HG03280 (cell line): Measurements from ENCODE around the gene RDH13.
"Not testable (repeated sequence)": the region's sequence is repeated elsewhere in the genome, so short reads cannot be mapped to it uniquely, and the experiment has no call there.

ENCODE experiments used
- ATAC-seq: cut with Tn5 transposase; IDR thresholded peaks from one replicate; pipeline ENCODE4 v1.9.1; 2021; ENCODE audit warnings: mild to moderate bottlenecking, moderate library complexity; ENCODE audit not compliant: unreplicated experiment

Gene RDH13

DNA sequence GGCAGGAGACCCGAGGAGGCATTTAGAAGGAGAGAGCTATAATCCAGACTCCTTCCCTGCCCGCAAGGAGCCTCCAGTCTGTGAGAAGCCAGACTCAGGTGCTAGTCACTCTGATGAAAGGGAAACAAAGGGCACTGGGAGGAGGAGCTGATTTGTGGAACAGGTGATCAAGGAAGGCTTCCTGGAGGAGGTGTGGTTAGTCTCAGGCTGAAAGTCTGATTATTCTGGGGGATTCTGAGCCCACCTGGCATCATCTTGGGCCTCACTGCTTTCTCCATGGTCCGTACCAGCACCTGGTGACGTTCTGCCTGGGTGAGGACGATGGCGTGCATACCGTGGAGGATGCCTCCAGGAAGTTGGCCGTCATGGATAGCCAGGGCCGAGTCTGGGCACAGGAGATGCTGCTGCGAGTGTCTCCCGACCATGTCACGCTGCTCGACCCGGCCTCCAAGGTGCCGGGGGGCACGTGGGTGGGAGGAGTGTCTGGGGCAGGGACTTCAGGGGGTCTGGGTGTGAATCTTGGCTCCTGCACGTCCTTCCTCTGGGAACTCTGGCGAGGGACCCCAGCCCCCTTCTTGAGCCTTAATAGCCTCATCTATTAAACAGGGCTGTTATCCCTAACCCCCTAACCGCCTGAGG is 16.6 kb upstream of the RDH13 start:
- no peak for ATAC-seq

DNA sequence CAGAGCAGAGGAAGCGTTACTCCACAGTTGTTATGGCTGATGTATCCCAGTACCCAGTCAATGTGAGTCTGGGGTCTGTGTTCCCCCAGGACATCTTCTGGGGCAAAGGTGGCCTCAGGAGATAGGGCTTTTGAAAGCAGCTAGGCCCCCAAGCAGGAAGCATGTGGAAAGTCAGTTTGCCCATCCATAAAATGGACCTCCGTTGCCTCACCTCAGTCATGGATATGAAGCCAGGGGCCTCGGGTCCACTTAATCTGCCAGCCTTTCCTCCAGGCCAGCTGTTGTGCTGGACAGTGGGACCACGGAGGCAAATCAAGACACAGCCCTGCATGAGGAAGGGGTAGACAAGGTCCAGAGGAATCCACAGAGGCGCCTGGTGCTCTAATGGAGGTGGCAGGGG is 16.0 kb upstream of the RDH13 start:
- no peak for ATAC-seq

DNA sequence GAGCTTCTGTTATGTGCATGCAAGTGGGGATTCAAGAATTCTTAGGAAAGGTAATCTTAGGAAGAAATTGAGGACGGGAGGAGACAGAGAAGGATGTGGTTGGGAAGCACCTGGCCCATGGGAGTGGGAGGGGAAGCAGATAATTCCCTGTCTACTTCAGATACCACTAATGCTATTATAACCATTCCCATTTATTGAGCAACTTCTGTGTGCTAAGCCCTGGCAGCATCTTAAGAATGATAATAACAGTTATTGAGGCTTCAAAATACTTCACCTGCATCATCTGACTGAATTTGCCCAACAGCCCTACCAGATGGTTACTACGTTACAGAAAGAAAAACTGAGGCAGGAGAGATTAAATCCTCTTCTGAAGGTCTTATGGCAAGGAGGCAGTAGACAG is 14.2 kb upstream of the RDH13 start:
- no peak for ATAC-seq

DNA sequence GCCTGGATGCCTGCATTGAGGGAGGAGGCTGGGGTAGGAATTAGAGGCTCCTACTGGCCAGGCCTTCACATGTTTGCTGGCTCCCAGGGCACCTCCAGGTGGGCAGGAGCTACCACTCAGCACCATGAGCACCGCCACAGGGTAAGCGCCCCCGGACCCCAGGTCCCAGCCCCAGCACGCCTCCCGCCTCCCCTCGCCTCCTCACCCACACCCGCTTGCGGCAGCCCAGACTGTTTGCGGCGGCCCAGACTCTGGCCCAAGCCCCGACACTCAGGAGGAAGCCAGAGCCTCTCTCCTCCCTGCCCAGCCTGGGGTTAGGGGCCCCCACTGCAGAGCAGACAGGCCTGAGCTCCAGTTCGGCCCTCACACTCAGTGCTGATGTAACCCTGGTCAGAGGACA is 13.4 kb upstream of the RDH13 start:
- no peak for ATAC-seq

DNA sequence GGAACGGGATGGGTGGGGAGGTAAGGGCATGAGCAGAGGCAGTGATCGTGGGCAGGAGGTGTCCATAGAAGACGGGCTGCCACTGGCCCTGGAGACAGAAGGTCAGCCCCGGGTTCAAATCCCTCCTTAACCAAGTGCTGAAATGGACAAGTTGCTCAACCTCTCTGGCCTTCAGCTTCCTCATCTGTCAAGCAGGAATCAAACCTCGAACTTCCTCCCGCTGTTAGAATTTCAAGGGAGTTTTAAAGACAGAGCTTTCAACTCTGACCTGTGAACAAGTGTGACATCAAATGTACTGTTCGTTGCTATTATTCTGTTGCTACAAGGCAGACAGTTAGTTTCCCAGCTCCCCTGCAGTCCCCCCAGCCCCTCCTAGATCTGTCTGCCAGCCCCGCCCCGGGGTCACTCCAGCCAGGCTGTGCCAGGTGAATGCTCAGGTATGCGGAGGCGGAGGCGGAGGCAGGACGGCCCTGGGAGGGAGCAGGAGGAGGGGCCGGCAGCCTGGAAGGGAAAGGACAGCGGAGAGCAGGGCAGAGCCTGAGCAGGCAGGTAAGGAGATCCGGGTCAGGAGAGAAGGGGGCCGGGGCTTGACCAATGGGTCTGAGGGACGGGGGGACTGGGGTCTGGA is 12.5 kb upstream of the RDH13 start, which contains the start of gene EPS8L1:
TSS of gene EPS8L1 (plus strand) at position 499 of the 628 bp plus-strand sequence. CDS start 576 bp downstream, outside the sequence.
- no peak for ATAC-seq

DNA sequence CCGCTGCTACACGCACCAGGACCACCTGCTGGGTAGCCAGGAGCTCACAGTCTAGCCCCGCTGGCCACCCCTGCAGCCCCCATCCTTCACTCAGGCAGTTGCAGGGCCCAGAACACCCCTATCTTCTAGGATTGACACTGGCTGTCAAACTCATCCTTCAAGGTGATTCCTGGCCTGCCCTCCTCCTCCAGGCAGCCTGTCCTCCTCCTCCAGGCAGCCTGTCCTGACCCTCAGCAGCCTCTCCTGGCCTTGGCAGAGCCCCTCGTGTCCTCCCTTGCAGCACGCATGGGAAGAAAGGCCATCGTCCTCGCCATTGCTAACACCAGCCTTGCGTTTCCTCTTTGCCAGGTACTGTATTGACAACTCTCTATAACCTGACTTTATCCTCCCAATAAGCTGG is 9.0 kb upstream of the RDH13 start:
- ATAC-seq: no peak

DNA sequence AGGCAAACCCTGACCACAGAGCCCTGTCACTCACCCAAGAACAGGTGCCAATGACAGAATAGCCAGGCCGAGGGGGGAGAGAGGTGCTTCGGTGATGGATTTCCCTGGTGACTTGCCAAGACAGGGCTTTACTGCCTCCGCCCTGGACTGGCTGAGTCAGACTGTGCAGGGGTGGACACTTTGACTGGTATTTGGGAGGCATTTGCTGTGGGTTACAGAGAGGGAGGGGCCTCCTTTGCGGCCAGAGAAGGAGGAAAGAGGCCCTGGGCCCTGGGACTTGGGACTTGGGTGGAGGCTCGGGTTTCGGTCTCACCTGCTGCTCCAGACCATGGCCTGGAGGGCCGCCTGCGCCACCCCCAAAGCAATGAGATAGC is 8.2 kb upstream of the RDH13 start:
- ATAC-seq: no peak

DNA sequence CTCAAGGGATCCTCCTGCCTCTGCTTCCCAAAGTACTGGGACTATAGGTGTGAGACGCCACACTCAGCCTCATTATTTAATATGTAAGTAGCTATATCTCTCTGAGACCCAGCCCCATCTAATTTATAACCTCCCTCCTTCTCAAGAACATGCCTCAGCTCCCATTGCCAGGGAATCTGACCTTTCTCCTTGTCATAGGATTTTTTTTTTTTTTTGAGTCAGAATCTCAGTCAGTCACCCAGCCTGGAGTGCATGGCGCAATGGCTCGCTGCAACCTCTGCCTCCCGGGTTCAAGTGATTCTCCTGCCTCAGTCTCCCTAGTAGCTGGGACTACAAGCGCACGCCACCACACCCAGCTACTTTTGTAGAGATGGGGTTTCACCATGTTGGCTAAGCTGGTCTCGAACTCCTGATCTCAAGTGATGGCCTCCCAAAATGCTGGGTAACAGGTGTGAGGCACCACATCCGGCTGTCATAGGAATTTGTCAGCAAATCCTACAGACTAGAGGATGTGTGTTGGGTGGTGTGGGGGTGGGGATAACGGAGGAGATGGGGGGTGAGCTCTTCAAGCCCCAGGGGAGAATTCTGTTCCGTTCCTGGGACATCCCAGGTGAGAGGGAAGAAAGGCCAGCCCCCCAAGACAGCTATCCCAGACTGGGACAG is 7.6 kb upstream of the RDH13 start:
- ATAC-seq: no peak

DNA sequence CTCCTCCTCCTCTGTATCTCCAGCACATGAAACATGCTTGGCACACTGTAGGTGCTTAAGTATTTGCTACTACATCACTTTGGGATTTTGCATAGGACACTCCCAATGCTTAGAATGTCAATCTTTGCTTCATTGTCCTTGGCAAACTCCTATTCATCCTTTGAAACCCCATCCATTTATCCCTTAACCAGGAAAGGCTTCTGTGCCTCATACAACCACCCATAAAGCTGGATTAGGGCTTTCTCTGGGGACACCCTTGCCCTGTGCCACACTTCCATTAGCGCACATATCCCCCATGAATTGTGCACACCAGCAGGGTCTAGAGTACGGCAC is 6.9 kb upstream of the RDH13 start:
- ATAC-seq: no peak

DNA sequence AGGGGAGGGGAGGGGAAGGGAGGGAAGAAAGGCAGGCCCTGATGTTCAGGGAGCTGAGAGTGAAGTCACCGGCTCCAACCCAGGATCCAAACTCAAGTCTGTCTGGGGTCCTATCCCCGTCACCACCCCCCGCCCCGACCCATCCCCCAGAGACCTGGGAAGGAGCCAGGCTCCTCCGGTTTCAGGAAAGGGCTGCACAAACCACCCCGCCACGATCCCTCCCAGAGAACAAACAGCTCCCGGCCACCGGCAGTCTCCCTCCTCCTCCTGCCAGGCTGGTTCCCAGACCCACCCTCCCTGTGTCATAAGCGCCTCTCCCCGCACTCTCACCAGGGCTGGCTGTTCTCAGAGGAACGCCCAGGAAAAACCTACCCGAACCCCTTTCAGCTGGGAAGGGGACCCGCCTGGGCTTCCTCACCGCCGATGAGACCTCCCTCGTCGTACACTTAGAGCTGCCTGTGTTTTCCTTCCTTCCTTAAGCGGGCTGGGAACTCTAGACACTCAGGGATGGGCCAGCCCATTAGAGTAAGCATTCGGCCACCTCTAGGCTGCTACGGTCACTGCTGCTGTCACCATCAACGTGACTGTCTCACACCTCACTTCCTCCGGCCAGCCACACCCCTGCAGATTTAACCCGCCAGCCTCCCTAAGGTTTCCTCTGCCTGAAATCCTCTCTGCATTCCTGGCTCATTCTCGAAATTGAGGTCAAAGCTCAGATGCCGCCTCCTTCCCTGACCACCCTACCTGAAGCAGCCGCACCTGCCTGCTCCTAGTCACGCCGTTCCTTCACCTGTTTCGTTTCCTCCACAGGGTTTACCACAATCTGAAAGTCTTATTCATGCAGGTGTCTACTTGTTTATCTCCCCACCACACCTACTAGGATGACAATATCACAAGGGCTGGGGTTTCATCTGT is 6.3 kb upstream of the RDH13 start:
- ATAC-seq: no peak

DNA sequence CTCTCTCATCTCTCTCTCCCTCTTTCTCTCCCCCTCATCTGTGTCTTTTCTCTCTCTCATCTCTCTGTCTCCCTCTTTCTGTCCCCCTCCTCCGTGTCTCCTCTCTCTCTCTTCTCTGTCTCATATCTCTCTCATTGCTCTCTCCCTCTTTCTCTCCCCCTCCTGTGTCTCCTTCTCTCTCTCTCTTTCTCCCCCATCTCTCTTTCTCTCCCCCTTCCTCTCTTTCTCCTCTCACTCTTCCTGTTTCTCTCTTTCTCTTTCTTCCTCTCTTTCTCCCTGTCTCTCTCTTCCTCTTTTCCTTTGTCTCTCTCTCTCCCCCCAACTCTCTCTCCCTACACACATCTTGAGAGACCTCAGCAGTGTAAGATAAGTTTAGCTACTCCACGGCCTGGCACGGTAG is 4.9 kb upstream of the RDH13 start:
- ATAC-seq: no peak

DNA sequence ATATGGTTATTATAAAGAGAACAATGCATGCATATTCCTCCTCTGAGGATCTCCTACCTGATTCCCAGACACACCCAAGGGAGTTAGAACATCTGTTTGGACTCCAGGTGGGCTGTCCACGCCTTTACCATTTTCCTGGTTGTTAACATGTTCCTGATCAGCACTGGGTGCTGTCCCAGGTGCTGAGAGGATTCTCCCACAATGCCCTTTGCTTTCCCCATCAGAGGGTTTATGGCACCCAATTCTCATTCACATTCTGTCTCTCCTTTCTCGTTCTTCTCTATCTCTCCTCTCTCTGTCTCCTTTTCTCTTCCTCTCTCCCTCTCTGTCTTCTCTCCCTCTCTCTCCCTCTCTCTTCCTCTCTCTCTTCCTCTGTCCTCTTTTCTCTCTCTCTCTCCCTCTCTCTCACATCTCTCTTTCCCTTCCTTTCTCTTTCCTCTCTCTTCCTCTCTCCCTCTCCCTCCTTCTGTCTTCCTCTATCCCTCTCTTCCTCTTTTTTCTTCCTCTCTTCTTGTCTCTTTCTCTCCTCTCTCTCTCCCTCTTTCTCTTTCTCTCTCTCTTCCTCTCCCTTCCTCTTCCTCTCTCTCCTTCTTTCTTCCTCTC is 3.3 kb upstream of the RDH13 start:
- no peak for ATAC-seq

DNA sequence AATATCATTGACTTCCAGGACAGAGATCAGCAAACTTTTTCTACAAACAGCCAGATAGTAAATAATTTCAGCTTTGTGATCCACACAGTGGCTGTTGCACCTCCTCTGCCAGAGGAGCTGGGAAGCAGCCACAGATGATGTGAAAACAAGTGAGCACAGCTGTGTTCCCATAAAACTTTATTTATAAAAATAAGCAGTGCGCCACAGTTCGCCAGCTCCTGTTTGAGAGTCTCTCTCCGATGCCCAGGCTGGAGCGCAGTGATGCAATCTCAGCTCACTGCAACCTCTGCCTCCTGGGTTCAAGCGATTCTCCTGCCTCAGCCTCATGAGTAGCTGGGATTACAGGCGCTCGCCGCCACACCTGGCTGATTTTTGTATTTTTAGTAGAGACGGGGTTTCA is 2.6 kb upstream of the RDH13 start:
- ATAC-seq: not testable (repeated sequence)

DNA sequence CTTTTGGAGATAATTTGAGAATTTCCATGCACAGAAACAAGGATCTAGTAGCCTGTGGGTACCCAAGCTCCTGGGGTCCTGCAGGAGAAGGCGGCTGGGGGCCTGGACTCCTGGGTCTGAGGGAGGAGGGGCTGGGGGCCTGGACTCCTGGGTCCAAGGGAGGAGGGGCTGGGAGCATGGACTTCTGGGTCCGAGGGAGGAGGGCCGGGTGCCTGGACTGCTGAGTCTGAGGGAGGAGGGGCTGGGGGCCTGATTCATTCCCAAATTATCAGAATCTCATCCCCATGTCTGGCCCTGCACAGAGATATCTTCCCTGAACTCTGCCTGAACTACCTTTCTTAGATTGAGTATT is 520 bp upstream of the RDH13 start:
- no peak for ATAC-seq

DNA sequence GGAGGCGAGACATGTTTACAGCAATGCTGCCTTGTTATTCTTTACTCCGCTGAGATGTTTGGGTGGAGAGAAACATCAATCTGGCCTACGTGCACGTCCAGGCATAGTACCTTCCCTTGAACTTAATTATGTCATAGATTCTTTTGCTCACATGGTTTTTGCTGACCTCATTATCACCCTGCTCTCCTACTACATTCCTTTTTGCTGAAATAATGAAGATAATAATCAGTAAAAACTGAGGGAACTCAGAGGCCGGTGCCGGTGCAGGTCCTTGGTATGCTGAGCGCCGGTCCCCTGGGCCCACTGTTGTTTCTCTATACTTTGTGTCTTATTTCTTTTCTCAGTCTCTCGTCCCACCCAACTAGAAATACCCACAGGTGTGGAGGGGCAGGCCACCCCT is 2.7 kb downstream of the RDH13 start:
- not testable (repeated sequence) for ATAC-seq

DNA sequence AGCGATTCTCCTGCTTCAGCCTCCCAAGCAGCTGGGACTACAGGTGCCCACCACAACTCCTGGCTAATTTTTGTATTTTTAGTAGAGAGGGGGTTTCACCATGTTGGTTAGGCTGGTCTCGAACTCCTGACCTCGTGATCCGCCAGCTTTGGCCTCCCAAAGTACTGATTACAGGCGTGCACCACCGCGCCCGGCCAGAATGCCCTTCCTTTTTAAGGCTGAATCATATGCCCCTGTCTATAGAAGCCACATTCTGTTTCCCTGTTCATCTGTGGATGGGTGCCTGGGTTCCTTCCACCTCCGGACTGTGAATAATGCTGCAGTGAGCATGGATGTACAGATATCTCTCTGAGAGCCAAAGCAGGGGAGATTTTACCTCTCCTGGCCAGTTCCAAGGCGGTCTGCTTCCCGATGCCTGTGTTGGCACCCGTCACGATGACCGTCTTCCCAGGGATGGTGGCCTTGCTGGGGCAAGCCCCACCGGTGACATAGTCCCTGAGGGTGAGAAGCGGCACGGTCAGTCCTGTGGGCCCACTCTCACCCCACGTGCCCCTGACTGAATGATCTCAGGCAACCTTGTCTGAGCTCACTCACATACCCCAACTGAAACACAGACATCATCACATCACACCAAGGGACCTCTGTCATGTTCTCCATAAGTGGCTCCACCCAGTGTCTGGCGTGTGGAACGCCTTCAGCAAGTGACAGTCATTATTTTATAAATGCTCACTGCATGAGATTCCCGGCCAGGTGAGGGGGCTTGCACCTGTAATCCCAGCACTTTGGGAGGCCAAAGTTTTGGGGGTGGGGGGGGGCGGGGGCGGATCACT is 4.0 kb downstream of the RDH13 start:
- ATAC-seq: no peak

DNA sequence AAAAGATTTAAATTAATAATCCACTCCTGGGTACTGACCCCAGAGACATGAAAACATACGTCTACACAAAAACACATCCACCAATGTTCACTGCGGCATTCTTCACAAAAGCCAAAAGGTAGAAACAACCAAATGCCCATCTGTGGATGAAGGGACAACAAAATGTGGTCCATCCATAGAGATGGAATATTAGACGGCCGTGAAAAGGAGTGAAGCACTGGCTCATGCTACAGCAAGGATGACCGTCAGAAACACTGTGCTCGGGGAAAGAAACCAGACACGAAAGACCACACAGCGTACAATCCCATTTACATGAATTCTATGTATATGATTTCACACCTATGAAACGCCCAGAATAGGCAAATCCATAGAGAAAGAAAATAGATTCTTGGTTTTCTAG is 6.1 kb downstream of the RDH13 start:
- ATAC-seq: no peak

DNA sequence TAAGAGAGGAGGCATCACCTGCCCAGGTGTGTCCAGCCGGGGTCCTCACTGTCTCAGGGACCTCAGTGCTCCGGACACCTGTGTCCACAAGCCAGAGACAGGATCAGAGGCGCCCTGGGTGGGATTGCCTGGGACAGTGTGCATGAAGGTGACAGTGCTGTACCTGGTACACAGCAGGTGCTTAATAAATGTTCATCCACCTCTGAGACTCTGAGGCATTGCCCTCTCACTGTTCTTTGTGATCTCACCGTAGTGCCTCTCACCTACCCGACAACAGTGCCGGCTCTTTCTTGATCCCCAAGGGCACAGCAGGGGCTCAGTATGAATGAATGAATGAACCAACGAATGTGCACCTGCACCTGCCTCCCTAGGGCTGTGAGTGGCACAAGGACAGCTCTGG is 9.2 kb downstream of the RDH13 start:
- no peak for ATAC-seq

DNA sequence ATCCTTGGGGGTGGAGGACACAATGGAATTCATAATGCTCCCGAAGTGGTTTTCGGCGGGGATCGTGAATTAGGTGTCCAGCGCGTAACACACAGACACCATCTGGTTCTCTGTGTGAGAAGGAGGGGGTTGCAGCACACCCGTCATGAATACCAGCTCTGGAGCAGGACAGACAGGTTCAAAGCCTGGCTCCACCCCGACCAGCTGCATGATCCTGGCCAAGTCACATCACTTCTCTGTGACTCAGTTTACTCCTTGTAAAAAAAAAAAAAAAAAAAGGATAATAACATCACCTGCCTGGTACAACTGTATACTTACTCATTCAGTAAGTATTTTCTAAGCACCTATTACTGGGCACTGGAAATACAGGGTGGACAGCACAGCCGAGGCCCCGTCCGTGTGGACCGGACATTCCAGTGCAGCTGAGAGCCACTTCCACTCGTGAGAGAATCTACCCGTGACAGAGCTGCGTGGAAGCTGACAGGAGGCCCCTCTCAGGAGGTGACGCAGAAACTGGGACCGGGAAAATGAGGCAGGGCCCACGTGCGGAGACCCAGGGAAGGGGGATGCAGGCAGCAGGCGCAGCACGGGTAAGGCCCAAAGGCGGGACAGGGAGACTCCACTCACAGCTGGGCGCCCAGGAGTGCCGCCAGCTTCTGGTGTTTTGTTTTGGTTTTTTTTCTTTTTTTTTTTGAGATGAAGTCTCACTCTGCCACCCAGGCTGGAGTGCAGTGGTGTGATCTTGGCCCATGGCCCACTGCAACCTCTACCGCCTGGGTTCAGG is 12.0 kb downstream of the RDH13 start:
- ATAC-seq: no peak

DNA sequence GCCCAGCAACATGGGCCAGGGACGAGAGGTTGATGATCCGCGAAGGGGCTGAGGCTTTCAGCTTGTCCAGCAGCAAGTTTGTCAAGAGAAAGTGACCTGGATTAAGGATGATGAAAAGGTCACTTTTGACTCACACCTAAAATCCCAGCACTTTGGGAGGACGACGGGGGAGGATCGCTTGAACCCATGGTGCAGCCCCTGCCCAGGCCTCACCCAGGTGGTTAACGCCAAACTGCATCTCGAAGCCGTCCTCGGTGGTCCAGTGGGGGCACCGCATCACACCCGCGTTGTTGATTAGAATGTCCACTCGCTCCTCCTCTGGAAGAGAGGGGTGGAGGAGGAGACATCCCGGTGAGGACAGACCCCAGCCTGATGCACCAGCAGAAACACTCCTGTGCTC is 14.5 kb downstream of the RDH13 start:
- ATAC-seq: no peak
